Suppressor macrophage treated with lipopolysaccharide for 1 hour (primary cell): ENCODE results near the gene MOCS2.

Experiments used
- DNase-seq, 3 donors: peaks; one replicate each; pipeline ENCODE4 v3.0.0-alpha.2; 2020 to 2022

Gene MOCS2

GRCh38 chr5:53092242-53092641, 17.3 kb downstream of the MOCS2 start:
- DNase-seq: no peak

DNA sequence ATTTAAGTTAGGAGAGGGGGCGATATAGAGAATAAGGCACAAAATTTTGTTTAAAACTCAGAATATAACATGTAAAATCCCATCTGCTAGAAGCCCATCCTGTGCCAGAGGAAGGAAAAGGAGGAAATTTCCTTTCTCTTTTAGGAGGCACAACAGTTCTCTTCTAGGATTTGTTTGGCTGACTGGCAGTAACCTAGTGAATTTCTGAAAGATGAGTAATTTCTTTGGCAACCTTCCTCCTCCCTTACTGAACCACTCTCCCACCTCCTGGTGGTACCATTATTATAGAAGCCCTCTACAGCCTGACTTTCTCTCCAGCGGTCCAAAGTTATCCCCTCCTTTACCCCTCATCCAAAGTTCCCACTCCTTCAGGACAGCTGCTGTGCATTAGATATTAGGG, 18.3 kb downstream of the MOCS2 start:
- no peak for DNase-seq

- no peak for DNase-seq
Observed at GRCh38 chr5:53090229-53090628, 19.3 kb downstream of the MOCS2 start.

GRCh38 chr5:53089481-53089991, 20.0 kb downstream of the MOCS2 start:
- DNase-seq: no peak

GRCh38 chr5:53087621-53088121, 21.9 kb downstream of the MOCS2 start:
- no peak for DNase-seq

DNA sequence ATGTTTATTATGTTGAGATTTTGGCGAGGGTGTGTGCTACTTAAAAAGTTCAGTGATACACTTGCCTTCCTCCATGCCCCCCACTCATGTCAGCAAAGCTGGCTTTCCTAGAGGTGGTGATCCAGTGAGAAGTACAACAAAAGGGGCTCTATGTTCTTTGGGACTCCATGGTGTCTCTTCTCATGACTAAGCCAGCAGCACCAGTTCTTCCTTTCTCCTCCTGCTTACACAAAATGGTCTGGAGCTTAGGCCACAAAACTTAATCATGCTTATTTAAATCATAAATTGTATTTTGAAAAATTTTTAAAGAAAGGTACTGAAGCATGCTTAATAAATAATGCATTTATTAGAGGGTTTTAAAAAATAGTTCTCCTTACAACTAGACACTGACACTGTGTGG, 22.4 kb downstream of the MOCS2 start:
- no peak for DNase-seq

GRCh38 chr5:53084546-53085255, 24.9 kb downstream of the MOCS2 start:
- no peak for DNase-seq

- DNase-seq: no peak
Observed at GRCh38 chr5:53083927-53084326, 25.6 kb downstream of the MOCS2 start.

- DNase-seq: no peak
Observed at GRCh38 chr5:53080271-53080670, 29.3 kb downstream of the MOCS2 start.

DNA sequence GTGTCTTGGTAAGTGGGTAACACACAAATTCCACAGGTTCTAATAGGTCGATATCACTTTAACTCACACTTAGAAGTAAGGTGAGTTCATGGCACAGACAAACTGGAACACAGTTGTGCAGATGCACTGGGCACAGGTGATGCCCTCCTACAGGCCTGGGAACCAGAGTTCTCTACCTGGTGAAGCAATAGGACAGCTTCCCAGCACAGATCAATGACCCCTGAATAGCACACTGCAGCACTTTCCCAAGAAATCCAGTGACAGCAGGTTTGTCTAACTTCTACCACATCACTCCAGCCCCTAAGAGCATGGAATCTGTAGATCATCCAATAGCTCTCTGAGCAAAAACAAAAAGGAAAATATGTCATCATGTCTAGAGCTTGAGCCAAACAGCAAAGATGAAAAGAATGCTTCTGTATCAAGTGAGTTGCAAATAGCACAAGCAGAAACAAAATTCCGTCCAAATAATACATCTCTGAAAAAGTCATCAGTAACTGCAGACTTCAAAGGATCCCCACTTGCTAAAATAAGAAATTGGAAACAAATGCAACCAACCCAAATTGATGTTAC, 33.5 kb downstream of the MOCS2 start:
- DNase-seq: no peak

DNA sequence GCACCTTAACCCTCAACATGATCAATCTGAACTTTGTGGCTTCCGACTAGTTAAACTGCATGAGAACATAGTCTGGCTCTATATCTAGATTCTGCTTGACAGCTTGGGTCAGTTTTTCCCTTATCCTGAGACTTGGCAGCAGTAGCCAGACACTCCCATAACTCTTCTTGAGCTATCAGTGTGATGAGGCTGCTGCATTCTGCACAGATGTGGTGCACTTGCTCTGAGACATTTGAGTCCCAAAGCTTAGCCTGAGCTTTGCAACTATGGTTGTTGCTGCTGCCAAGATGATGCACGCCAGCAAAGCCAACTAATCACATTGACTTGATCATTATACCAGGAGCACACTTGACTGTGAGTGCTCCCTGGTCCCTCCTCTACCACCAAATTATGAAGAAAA, 36.2 kb downstream of the MOCS2 start:
- DNase-seq: no peak

GRCh38 chr5:53071738-53072137, 37.8 kb downstream of the MOCS2 start:
- DNase-seq: no peak

DNA sequence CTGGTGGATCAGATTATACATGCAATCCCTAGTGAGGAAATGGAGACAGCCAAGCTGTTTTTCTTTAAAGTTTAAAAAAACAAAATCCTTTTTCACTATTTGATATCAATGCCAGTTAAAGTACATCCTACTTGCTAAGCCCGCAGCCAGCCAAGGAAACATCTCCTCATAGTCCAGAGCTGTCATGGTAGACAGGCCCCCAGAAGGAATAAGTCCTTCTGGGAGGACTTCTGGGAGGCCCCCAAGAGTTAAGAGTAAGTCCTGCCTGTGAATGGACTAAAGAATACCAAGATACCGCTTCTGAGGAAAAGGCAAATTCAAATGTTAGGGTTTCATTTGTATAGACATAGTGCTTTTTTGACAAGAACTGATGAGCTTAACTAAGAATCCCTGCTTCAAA, 38.3 kb downstream of the MOCS2 start:
- DNase-seq: no peak

DNA sequence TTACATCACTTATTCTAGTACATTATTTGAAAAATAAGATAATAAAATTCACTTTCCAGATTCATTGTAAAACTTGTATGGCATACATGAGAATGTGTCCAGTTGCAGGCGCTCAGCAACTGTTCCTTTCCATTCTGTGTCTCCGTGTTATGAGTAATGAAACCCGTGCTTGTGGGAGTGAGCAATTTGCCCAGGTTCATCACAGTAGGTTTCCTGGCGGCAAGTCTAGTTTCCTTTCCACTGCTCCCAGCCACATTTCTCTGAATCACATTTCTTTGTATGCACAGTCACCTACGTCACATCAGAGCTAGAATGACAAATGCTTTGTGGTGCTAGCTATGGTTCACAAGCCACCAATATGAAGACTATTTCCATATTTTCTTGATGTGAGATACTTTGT, 39.9 kb downstream of the MOCS2 start:
- peak in 1 of 3 donors; percentile 7 for DNase-seq

GRCh38 chr5:53068291-53068836, 41.2 kb downstream of the MOCS2 start:
- no peak for DNase-seq

DNA sequence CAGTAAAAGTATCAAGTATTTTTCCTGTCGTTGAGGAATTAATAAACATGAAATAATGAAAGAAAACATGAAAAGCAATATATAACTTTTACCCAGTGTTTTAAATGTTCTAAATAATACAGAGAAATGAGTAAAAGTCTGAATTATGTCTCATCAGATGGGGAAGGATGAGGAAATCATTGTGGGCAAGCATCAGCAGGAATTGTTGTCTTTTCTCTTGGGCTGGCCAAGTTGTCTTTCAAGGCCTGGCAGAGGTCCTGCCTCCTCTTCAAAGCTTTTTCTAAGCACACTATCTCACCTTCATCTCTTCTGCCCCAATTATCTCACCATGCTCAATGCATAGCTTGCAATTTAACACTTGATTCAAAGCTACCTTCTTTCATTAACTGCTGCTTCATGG, 41.9 kb downstream of the MOCS2 start:
- DNase-seq: no peak

- no peak for DNase-seq
Observed at GRCh38 chr5:53066088-53066487, 43.5 kb downstream of the MOCS2 start.

DNA sequence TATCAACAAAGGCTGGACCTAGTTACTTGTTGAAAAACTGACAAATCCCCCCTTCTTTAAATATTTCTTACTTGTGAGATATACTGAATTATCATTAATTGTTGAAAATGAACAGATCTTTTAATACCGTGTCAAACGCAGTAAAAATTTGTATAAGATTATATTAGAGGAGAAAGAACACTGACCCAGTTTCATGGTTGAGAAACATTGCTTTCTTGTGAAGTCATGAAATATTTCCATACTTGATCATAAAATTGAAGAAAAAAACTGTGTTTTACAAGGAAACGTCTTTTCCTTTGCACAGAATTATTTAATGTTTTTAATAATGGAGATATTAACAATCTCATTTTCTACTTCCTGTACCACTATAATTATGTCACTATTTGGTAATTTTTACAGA, 45.8 kb downstream of the MOCS2 start:
- DNase-seq: no peak

DNA sequence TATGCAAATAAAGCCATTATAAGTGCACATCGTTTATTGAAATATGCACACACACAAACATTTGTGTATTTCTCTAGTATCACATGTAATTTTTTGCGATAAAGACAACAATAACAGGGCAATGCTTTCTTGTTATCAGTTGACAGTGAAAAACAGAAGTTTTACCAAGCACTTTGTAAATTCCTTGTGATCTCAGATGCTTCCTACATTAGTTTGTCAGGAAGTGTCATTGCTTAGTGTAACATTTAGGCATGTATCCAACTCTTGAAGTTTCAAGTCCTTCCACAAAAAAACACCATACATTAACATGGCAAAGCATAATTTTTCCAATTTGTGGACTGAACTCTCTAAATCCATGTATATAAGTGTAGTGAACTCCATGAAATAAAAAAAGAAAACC, 46.4 kb downstream of the MOCS2 start:
- DNase-seq: peak in 2 of 3 donors; percentile 13 to 24

DNA sequence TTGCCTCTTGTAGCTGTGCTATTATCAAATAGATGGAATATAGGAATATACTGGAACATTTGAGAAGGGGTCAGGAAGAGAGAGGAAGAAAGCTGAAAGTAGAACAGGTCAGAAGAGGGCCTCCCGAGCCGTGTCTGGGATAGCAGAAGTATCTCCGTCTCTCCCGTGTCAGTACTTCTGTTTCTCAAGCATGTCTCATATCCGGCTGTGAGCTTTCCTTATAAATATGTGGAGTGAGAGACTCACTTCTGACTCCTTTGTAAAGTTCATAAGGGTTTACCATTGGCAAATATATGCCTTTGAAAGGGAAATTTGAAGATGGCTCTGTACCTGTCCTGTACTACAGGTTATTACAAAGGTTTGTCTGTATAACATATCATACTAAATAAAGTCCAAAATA, 50.3 kb downstream of the MOCS2 start:
- DNase-seq: peak in 1 of 3 donors; percentile 17

- no peak for DNase-seq
Observed at GRCh38 chr5:53055365-53055764, 54.2 kb downstream of the MOCS2 start.

DNA sequence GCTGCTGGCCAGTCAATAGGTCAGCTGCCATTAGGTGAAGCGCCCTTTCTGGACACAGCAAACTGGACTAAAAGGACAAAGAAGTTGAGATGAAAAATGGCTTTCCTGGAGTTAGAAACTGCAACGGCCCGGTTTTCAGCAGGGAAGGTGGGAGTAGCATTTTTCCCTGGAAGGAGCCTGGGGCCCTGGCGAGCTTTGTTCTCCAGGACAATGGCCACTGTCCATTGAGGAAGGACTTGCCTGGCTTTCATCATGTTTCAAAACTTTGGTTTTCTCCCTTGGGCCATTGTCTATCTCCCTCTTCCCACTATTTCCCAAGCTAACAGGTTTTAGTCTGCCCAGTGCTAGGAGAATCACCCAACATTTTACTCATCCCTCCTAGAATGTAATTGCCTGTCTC, 56.2 kb downstream of the MOCS2 start:
- no peak for DNase-seq

GRCh38 chr5:53052499-53052898, 57.1 kb downstream of the MOCS2 start:
- no peak for DNase-seq

- no peak for DNase-seq
Observed at GRCh38 chr5:53048248-53048647, 61.3 kb downstream of the MOCS2 start.
